ENCODE results near the gene RUNX2. TPM values are rescaled to one million over a fixed set of nuclear protein-coding genes. Genes with fewer than 3 reads are reported as not detected.

The RUNX2 gene
- total and polyA plus RNA-seq, 4 donors = 0.09 to 1.5 (median 0.75) TPM

GRCh38 chr6:45439459-45439858, 111.3 kb downstream of the RUNX2 start:
- no peaks in the 10 kb centered on the region for H3K9me3 ChIP-seq (ENCODE audit: control insufficient read depth in 4 of 4, low read length in 3 of 4)

More at GRCh38 chr6:45439459-45439858, 111.3 kb downstream of the RUNX2 start:
- H3K4me3 ChIP-seq (ENCODE audit: low read depth in 1 of 3, low read length in 3 of 3) = no peak overlapping the region
- no peak overlapping the region for H3K9ac ChIP-seq (ENCODE audit: low read depth in 1 of 2, low read length in 2 of 2)
- TF ChIP-seq GABPA (IDR thresholded peaks at IDR 0.05 in 1 of 2, conservative IDR thresholded peaks at IDR 0.05 in 1 of 2) (no peak), FOXA1 (IDR thresholded peaks at IDR 0.05) (no peak), ATF3 (IDR thresholded peaks at IDR 0.05) (no peak), ZBTB33 (IDR thresholded peaks at IDR 0.05) (no peak), TAF1 (conservative IDR thresholded peaks at IDR 0.05) (no peak), NR2F2 (IDR thresholded peaks at IDR 0.05) (no peak), FOXA2 (IDR thresholded peaks at IDR 0.05) (no peak), EGR1 (IDR thresholded peaks at IDR 0.05; ENCODE audit: low read depth in 2 of 2) (no peak), RAD21 (IDR thresholded peaks at IDR 0.05) (no peak), HNF4A (conservative IDR thresholded peaks at IDR 0.05) (no peak), JUND (IDR thresholded peaks at IDR 0.05) (no peak), YY1 (IDR thresholded peaks at IDR 0.05) (no peak), SP1 (IDR thresholded peaks at IDR 0.05) (no peak), HNF4G (IDR thresholded peaks at IDR 0.05) (no peak), RXRA (IDR thresholded peaks at IDR 0.05) (no peak)
- TF ChIP-seq, protein P1, sequence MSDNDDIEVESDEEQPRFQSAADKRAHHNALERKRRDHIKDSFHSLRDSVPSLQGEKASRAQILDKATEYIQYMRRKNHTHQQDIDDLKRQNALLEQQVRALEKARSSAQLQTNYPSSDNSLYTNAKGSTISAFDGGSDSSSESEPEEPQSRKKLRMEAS (IDR thresholded peaks at IDR 0.05) = no peak
- TF ChIP-seq, protein P2, sequence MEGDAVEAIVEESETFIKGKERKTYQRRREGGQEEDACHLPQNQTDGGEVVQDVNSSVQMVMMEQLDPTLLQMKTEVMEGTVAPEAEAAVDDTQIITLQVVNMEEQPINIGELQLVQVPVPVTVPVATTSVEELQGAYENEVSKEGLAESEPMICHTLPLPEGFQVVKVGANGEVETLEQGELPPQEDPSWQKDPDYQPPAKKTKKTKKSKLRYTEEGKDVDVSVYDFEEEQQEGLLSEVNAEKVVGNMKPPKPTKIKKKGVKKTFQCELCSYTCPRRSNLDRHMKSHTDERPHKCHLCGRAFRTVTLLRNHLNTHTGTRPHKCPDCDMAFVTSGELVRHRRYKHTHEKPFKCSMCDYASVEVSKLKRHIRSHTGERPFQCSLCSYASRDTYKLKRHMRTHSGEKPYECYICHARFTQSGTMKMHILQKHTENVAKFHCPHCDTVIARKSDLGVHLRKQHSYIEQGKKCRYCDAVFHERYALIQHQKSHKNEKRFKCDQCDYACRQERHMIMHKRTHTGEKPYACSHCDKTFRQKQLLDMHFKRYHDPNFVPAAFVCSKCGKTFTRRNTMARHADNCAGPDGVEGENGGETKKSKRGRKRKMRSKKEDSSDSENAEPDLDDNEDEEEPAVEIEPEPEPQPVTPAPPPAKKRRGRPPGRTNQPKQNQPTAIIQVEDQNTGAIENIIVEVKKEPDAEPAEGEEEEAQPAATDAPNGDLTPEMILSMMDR (IDR thresholded peaks at IDR 0.05; ENCODE audit: low read depth, low read length, missing input control) = no peak
- TF ChIP-seq, protein P3, sequence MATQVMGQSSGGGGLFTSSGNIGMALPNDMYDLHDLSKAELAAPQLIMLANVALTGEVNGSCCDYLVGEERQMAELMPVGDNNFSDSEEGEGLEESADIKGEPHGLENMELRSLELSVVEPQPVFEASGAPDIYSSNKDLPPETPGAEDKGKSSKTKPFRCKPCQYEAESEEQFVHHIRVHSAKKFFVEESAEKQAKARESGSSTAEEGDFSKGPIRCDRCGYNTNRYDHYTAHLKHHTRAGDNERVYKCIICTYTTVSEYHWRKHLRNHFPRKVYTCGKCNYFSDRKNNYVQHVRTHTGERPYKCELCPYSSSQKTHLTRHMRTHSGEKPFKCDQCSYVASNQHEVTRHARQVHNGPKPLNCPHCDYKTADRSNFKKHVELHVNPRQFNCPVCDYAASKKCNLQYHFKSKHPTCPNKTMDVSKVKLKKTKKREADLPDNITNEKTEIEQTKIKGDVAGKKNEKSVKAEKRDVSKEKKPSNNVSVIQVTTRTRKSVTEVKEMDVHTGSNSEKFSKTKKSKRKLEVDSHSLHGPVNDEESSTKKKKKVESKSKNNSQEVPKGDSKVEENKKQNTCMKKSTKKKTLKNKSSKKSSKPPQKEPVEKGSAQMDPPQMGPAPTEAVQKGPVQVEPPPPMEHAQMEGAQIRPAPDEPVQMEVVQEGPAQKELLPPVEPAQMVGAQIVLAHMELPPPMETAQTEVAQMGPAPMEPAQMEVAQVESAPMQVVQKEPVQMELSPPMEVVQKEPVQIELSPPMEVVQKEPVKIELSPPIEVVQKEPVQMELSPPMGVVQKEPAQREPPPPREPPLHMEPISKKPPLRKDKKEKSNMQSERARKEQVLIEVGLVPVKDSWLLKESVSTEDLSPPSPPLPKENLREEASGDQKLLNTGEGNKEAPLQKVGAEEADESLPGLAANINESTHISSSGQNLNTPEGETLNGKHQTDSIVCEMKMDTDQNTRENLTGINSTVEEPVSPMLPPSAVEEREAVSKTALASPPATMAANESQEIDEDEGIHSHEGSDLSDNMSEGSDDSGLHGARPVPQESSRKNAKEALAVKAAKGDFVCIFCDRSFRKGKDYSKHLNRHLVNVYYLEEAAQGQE (IDR thresholded peaks at IDR 0.05) = no peak
- 83% methylated on average over 6 of the region's 6 CpGs for WGBS
- DNase-seq (ENCODE audit: low spot score) = no peak
- H3K27me3 ChIP-seq (ENCODE audit: control insufficient read depth in 4 of 4, insufficient read depth in 4 of 4, low read length in 3 of 4) = no peaks in the 10 kb centered on the region
- H3K4me1 ChIP-seq (ENCODE audit: control insufficient read depth in 4 of 4, insufficient read depth in 4 of 4, low read length in 3 of 4) = no peaks in the 10 kb centered on the region
- H3K36me3 ChIP-seq (ENCODE audit: control insufficient read depth in 4 of 4, insufficient read depth in 3 of 4, low read depth in 1 of 4, low read length in 3 of 4) = no peaks in the 10 kb centered on the region
- H3K27ac ChIP-seq (ENCODE audit: low read depth in 1 of 2, low read length in 2 of 2) = no peak overlapping the region

All from liver (tissue), 9 donors.